ENCODE data around the gene CALY. TPM values are rescaled to one million over a fixed set of nuclear protein-coding genes. Genes with fewer than 3 reads are reported as not detected.

Gene CALY
- total RNA-seq, 3 donors from 2014 or later (not counting 1 experiment from before 2014, with no cell fraction given): not detected

GRCh38 chr10:133309720-133310398 lies 26.8 kb downstream of the CALY start:
- H3K27ac Mint-ChIP-seq: peak overlapping the region; percentile 99
- H3K9me3 ChIP-seq (ENCODE audit: control insufficient read depth, insufficient read depth, low read length): no peaks in the 10 kb centered on the region
- peak overlapping the region; percentile 79 for H3K4me3 Mint-ChIP-seq
- H3K4me3 ChIP-seq (ENCODE audit: low read length): no peak overlapping the region
- no peak overlapping the region for H3K27ac ChIP-seq (ENCODE audit: low read length)
- no peaks in the 10 kb centered on the region for H3K27me3 Mint-ChIP-seq (ENCODE audit: low read depth in 2 of 2)
- peaks cover 35% of the 10 kb centered on the region for H3K4me1 ChIP-seq (ENCODE audit: control insufficient read depth, insufficient read depth, low read length)
- DNase-seq (no peak), ATAC-seq (no peak)
- TF ChIP-seq CTCF (IDR thresholded peaks at IDR 0.05): no peak
- H3K27me3 ChIP-seq (ENCODE audit: control insufficient read depth, insufficient read depth, low read length): no peaks in the 10 kb centered on the region
- H3K36me3 ChIP-seq (ENCODE audit: control insufficient read depth, insufficient read depth, low read length): peaks cover 30% of the 10 kb centered on the region
- H3K36me3 Mint-ChIP-seq: no peaks in the 10 kb centered on the region
- WGBS (ENCODE audit: insufficient coverage): 94% methylated on average over 33 of the region's 33 CpGs
- H3K4me1 Mint-ChIP-seq: peaks cover 28 to 35% of the 10 kb centered on the region in 2 donors
- no peaks in the 10 kb centered on the region for H3K9me3 Mint-ChIP-seq
- intact Hi-C loops (cut with micrococcal nuclease): no loop called here

GRCh38 chr10:133309100-133309719 lies 27.5 kb downstream of the CALY start:
- H3K27ac ChIP-seq (ENCODE audit: low read length): peak overlapping the region; percentile 86
- Mint-ChIP-seq H3K4me3 (peak overlapping the region; percentile 79), H3K36me3 (no peaks in the 10 kb centered on the region), H3K4me1 (peaks cover 23 to 37% of the 10 kb centered on the region in 2 donors), H3K9me3 (no peaks in the 10 kb centered on the region), H3K27me3 (ENCODE audit: low read depth in 2 of 2) (no peaks in the 10 kb centered on the region), H3K27ac (peak overlapping the region; percentile 99)
- H3K4me1 ChIP-seq (ENCODE audit: control insufficient read depth, insufficient read depth, low read length): peaks cover 35% of the 10 kb centered on the region
- intact Hi-C loops (cut with micrococcal nuclease): no loop called here
- no peaks in the 10 kb centered on the region for H3K27me3 ChIP-seq (ENCODE audit: control insufficient read depth, insufficient read depth, low read length)
- no peaks in the 10 kb centered on the region for H3K9me3 ChIP-seq (ENCODE audit: control insufficient read depth, insufficient read depth, low read length)
- peak; percentile 94 to 96 for DNase-seq
- 33% methylated on average over 46 of the region's 46 CpGs for WGBS (ENCODE audit: insufficient coverage)
- TF ChIP-seq CTCF (IDR thresholded peaks at IDR 0.05): no peak
- peak overlapping the region; percentile 89 for H3K4me3 ChIP-seq (ENCODE audit: low read length)
- ATAC-seq: peak; percentile 88 to 93 (median 90)
- peaks cover 32% of the 10 kb centered on the region for H3K36me3 ChIP-seq (ENCODE audit: control insufficient read depth, insufficient read depth, low read length)

DNA sequence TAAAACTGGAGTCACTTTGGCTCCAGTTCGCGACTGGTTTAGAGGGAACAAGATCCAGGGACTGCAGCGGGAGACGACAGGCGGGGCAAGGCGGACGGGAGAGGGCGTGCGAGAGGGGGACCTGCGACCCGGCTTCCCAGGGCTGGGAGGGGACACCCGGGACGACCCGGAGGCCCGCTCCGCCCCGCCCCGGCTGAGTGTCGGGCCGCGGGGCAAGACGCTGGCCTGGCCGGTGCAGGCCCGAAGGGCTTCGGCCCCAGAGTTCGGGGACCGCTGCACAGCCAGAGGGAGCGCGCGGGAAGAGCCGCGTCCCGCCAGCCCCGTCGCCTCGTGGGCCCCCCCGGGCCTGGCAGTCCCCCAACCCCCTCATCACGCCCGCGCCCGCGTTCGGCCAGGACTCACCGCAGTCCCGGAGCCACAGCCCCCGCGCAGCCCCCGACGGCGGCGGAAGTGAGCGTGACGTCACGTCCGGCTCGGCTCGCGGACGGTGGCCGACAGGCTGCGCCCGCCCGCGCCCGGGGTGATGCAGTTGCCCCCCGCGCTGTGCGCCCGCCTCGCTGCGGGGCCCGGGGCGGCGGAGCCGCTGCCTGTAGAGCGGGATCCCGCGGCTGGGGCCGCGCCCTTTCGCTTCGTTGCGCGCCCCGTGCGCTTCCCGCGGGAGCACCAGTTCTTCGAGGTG lies 28.1 kb downstream of the CALY start, which contains the start of the genes TUBGCP2 and ZNF511:
TUBGCP2 (minus strand) TSS at position 452 of the 679 bp plus-strand sequence. CDS start 5,931 bp downstream, outside the sequence.
ZNF511 (plus strand) TSS at position 494 of the 679 bp plus-strand sequence; CDS start at position 524, 30 bp downstream.
- Histone ChIP-seq H3K9me3 (ENCODE audit: control insufficient read depth, insufficient read depth, low read length) (no peaks in the 10 kb centered on the region), H3K27ac (ENCODE audit: low read length) (peak within 1 kb of the TSS; percentile 99), H3K36me3 (ENCODE audit: control insufficient read depth, insufficient read depth, low read length) (peaks cover 32% of the 10 kb centered on the region), H3K27me3 (ENCODE audit: control insufficient read depth, insufficient read depth, low read length) (no peaks in the 10 kb centered on the region), H3K4me3 (ENCODE audit: low read length) (peak within 1 kb of the TSS; percentile 89), H3K4me1 (ENCODE audit: control insufficient read depth, insufficient read depth, low read length) (peaks cover 31% of the 10 kb centered on the region)
- intact Hi-C loops (cut with micrococcal nuclease): loop anchor here (1.0 kb wide), 1 partner anchor 30 kb away; no protein-coding TSS in a partner anchor
- no peak for TF ChIP-seq CTCF (IDR thresholded peaks at IDR 0.05)
- peaks cover 21 to 34% of the 10 kb centered on the region in 2 donors for H3K4me1 Mint-ChIP-seq
- no peaks in the 10 kb centered on the region for H3K36me3 Mint-ChIP-seq
- DNase-seq (peak; percentile 94 to 95), ATAC-seq (peak; percentile 66 to 84 (median 76))
- H3K27ac Mint-ChIP-seq: peak within 1 kb of the TSS; percentile 99
- H3K9me3 Mint-ChIP-seq: no peaks in the 10 kb centered on the region
- H3K27me3 Mint-ChIP-seq (ENCODE audit: low read depth in 2 of 2): no peaks in the 10 kb centered on the region
- peak within 1 kb of the TSS; percentile 99 for H3K4me3 Mint-ChIP-seq
- under 1% methylated on average over 89 of the region's 89 CpGs for WGBS (ENCODE audit: insufficient coverage)
